GM19240 (cell line): Measurements from ENCODE around the gene MUC20.
"Not testable (repeated sequence)": the region's sequence is repeated elsewhere in the genome, so short reads cannot be mapped to it uniquely, and the experiment has no call there.

ENCODE experiments used
- DNase-seq: peaks from one replicate; pipeline ENCODE4 v3.0.0; 2011; ENCODE audit warnings: low spot score; ENCODE audit not compliant: insufficient read length

Gene MUC20

GRCh38 chr3:195693428-195694216, 27.2 kb upstream of the MUC20 start:
- no peak for DNase-seq

DNA sequence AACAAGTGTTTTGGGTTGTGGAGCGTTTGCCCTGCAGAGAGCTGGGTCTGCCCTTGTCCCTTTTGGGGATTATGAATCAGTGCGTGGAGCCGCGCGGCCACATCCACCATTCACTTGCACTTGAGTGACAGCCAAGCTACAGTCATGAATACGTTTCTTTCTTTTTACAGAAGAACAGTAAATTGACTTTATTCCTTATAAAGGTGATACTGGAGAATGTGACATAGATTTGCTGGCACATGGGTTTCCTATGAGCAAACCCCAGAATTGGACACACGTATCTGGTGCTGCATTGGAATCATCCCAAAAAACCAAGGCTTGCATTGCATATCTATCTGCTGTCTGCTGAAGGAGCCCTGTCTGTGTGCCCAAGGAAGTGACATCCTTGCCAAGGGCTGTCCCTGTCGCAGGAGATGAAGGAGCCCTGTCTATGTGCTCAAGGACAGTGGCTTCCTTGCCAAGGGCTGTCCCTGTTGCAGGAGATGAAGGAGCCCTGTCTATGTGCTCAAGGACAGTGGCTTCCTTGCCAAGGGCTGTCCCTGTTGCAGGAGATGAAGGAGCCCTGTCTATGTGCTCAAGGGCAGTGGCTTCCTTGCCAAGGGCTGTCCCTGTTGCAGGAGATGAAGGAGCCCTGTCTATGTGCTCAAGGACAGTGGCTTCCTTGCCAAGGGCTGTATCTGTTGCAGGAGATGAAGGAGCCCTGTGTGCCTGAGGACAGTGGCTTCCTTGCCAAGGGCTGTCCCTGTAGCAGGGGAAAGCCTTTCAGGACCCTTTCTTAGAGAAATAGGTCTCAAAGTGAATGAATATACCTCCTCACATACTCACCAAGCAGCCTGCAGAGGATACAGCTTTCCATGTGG, 26.3 kb upstream of the MUC20 start:
- DNase-seq = not testable (repeated sequence)

GRCh38 chr3:195696632-195697278, 24.0 kb upstream of the MUC20 start:
- DNase-seq = no peak

DNA sequence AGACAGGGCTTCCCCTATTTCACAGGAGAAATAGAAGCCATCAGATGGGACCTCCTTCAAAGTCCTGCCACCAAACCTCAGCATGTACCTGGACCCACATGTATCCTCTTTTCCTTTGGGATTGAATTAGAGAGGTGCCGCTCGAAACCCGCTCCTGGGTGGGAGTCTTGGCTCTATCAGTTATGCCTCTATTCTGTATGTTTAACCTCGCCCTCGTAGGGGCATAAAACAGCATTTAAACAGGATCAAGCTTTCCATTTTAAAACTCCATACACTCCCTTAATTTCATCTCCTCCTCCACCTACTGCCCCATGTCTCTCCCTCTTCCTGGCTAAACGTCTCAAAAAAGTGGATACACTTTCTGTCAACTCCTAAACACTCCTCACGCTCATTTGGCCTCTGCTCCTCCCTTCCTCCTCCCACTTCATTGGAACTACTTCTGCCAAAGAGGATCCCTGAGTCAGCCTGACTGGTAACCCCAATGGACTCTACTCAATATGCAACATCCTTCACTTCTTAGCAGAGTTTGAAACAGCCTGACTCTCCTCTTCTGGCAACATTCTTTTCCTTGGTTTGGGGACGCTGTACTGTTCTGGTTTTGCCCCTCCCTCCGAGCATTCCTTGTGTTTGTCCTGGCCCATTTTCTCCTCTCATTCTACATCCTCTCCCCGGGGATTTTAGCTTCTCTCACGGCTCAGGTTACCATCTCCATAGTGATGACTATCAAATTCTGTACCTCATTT, 23.0 kb upstream of the MUC20 start:
- no peak for DNase-seq

DNA sequence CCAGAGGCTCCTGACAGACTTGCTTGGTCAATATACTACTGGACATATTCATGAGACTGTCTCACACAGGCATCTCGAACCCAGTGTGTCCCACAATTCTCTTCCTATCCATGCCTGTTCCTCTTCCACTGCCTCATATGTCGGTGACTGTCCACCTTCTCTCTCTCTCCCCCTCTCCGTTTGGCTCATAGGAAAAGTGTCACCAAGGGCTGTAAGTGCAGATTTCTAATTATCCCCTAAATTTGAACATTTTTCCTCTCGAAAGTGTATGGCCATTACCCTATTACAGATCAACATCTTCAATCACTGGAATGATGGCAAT, 22.5 kb upstream of the MUC20 start:
- no peak for DNase-seq

DNA sequence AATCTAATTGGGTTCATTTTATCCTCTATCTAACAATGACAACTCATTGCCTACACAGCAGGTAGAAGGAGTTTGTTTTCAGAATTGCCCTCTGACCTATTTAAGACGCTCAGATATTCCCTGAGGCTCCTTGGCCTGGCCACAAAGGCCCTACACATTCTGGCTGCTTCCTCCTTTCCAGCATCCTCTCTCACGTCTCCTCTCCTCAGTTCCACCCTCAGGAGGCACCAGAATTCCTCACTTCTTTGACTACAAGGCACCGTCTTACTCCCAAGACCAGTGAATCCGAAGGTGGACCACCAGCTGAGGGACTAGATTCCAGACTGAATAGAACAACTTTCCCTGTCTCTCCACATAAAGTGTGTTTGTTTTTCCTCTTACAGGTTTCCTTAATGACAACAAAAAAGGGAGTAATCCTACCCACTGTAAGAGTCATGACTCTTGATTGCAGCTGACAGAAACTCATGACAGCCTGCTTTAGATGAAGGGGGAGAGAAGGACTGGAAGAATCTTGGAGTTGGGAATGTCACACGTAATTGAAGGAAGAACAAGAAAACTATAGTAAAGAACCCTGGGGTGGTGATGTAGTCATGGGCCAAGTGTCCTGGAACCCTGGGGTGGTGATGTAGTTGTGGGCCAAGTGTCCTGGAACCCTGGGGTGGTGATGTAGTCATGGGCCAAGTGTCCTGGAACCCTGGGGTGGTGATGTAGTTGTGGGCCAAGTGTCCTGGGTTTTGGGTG, 22.0 kb upstream of the MUC20 start:
- DNase-seq = no peak

- DNase-seq = no peak
Observed at GRCh38 chr3:195699388-195699771, 21.4 kb upstream of the MUC20 start.

DNA sequence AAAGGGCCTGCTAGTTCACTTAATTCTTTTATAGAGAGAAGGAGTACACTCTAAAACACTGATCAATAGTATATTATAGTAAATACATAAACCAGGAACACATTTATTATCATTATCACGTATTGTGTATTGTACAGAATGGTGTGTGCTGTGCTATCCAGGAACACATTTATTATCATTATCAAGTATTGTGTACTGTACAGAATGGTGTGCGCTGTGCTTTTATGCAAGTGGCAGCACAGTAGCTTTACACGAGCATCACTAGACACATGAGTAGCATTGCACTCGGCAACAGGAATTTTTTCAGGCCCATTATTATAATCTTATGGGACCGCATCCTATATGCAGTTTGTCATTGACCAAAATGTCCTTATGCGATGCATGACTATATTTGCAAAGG, 20.9 kb upstream of the MUC20 start:
- no peak for DNase-seq

DNA sequence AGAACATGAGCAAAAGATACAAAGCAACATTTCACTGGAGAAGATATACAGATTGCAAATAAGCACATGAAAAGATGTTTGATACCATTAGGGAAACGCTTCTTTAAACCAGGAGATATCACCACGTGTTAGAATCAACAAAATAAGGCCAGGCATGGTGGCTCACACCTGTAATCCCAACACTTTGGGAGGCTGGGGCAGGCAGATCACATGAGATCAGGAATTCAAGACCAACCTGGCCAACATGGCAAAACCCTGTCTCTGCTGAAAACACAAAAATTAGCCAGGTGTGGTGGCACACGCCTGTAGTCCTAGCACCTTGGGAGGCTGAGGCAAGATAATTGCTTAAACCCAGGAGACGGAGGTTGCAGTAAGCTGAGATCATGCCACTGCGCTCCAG, 20.5 kb upstream of the MUC20 start:
- DNase-seq = no peak

DNA sequence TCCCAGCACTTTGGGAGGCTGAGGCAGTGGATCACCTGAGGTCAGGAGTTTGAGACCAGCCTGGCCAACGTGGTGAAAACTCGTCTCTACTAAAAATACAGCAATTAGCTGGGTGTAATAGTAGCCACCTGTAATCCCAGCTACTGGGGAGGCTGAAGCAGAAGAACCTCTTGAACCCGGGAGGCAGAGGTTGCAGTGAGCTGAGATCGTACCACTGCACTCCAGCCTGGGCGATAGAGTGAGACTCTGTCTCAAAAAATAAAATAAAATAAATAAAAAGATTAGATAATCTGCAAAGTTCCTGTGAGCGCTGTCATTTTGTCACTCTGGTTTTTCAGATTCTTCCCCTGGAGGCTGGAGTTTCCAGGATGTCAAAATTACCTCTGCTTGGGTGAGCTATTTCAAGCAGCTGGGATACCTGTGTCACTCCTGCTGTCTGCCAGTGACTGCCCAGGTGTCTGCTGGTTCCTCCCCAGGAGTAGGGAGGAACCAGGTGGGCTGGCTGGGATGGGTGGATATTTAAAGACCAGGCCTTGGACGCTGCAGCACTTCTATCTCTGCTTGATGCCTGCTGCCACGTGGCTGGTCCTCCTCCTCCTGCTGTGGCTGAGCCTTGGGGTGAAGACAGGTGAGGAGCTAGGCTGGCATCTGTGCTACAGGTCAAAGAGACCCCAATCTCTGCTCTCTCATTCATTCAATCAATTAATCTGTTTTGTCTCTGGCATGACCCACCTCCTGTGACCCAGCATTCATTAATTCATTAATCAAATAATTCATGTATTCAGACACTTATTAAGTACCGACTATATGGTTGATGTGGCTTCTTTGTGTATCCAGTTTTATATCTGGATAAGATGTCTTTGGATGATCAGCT, 19.5 kb upstream of the MUC20 start:
- DNase-seq = no peak

DNA sequence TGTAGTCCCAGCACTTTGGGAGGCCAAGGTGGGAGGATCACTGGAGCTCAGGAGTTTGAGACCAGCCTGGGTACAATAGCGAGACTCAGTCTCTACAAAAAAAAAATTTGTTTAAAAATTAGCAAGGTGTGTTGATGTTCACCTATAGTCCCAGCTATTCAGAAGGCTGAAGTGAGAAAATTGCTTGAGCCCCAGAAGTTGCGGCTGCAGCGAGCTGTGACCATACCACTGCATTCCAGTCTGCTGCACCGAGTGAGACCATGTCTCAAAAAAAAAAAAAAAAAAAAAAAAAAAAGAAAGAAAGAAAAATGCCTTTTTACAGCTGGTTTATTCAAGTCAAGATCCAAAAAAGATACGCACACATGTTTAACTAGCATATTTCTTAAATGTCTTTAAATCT, 17.0 kb upstream of the MUC20 start:
- DNase-seq = no peak

GRCh38 chr3:195704433-195704999, 16.3 kb upstream of the MUC20 start:
- no peak for DNase-seq

DNA sequence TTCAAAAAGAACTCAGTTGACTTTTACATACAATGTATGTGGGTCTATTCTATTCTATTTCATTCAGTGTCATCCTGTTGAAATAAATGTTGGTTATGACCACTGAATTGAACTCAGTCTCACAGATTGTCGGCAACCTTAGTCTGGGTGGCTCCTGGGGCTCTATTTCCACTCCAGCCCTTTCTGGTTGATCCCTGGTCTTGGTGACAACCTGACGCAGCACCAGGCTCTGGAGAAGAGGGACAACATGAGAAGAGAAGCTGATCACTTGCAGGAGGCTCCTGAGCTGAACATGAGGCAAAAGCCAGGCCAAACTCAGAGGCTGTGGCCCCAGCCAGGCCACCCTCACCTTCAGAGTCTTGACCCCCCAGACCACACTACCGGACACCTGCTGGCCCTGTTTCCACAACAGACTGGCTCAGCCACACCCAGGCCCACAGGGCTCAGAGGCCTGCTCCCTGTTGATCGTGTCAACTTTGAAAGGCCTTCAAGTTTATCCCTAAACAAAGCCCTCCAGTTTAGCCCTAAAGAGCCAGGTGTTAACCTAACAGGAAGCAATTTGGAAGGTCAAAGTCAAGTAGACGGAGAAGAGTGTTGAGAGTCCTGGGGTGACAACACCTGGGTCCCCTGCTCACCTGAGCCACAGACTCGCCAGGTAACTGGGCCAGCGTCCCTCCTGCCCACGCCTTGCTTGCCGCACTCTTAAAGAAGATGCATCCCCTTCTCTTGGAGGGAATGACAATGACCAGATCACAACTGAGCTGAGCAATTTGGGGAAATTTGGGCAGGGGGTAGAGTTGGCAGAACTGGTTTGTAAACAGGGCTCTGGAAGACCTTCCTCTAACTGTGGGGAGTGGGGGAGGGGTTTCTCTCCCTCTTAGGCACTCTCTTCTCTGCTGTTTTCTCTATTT, 15.4 kb upstream of the MUC20 start:
- DNase-seq = no peak

DNA sequence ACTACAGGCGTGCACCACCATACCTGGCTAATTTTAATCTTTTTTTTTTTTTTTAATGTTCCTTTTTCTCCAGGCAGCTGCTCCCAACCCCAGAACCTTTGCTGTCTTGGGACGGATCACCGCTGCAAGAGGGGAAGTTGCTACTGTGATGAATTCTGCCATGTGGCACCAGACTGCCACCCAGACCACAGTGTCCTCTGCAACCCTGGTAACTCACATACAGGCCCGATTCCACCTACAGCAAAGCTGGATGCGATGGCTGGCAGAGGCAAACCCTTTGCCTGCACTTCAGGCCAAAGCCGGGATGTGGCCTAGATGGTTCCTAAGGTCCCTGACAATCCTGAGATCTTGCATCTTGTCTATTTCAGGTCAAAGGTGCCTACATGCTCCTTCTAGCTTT, 12.7 kb upstream of the MUC20 start:
- DNase-seq = no peak

GRCh38 chr3:195708626-195709481, 11.9 kb upstream of the MUC20 start:
- DNase-seq = no peak

GRCh38 chr3:195709676-195710085, 11.1 kb upstream of the MUC20 start:
- DNase-seq = no peak

GRCh38 chr3:195710126-195710905, 10.5 kb upstream of the MUC20 start:
- not testable (repeated sequence) for DNase-seq
